ENCODE data around the gene ALDH1A1. TPM values are rescaled to one million over a fixed set of nuclear protein-coding genes. Genes with fewer than 3 reads are reported as not detected.

ALDH1A1 gene
- total RNA-seq, 2 donors from 2014 or later: 0.11 TPM; not detected in 1

GRCh38 chr9:72933730-72934665 lies 18.9 kb downstream of the ALDH1A1 start:
- Mint-ChIP-seq H3K36me3 (no peaks in the 10 kb centered on the region), H3K27ac (no peak overlapping the region), H3K9me3 (no peaks in the 10 kb centered on the region)
- ATAC-seq (no peak), DNase-seq (ENCODE audit: low spot score in 2 of 2) (no peak)

- no peak for DNase-seq (ENCODE audit: low spot score in 2 of 2)
- no peaks in the 10 kb centered on the region for H3K9me3 Mint-ChIP-seq
- no peak overlapping the region for H3K27ac Mint-ChIP-seq
- H3K36me3 Mint-ChIP-seq: no peaks in the 10 kb centered on the region
- no peak for ATAC-seq
Observed at GRCh38 chr9:72932619-72933018, 20.2 kb downstream of the ALDH1A1 start.

GRCh38 chr9:72931897-72932296 lies 21.0 kb downstream of the ALDH1A1 start:
- Mint-ChIP-seq H3K27ac (no peak overlapping the region), H3K36me3 (no peaks in the 10 kb centered on the region), H3K9me3 (no peaks in the 10 kb centered on the region)
- ATAC-seq (no peak), DNase-seq (ENCODE audit: low spot score in 2 of 2) (no peak)

- ATAC-seq: no peak
- H3K9me3 Mint-ChIP-seq: no peaks in the 10 kb centered on the region
- no peak overlapping the region for H3K27ac Mint-ChIP-seq
- no peaks in the 10 kb centered on the region for H3K36me3 Mint-ChIP-seq
- no peak for DNase-seq (ENCODE audit: low spot score in 2 of 2)
Observed at GRCh38 chr9:72931437-72931836, 21.4 kb downstream of the ALDH1A1 start.

GRCh38 chr9:72930828-72931227 lies 22.0 kb downstream of the ALDH1A1 start:
- ATAC-seq: no peak
- Mint-ChIP-seq H3K27ac (no peak overlapping the region), H3K36me3 (no peaks in the 10 kb centered on the region)

GRCh38 chr9:72929542-72929941 lies 23.3 kb downstream of the ALDH1A1 start:
- DNase-seq (ENCODE audit: low spot score in 2 of 2): no peak
- no peaks in the 10 kb centered on the region for H3K9me3 Mint-ChIP-seq
- no peak for ATAC-seq
- no peaks in the 10 kb centered on the region for H3K36me3 Mint-ChIP-seq
- H3K27ac Mint-ChIP-seq: no peak overlapping the region

More at GRCh38 chr9:72930828-72931227, 22.0 kb downstream of the ALDH1A1 start:
- no peak for DNase-seq (ENCODE audit: low spot score in 2 of 2)
- no peaks in the 10 kb centered on the region for H3K9me3 Mint-ChIP-seq

- Mint-ChIP-seq H3K9me3 (no peaks in the 10 kb centered on the region), H3K36me3 (no peaks in the 10 kb centered on the region), H3K27ac (no peak overlapping the region)
- no peak for DNase-seq (ENCODE audit: low spot score in 2 of 2)
- no peak for ATAC-seq
Observed at GRCh38 chr9:72928042-72928507, 24.8 kb downstream of the ALDH1A1 start.

GRCh38 chr9:72926506-72926905 lies 26.3 kb downstream of the ALDH1A1 start:
- Mint-ChIP-seq H3K27ac (no peak overlapping the region), H3K9me3 (no peaks in the 10 kb centered on the region), H3K36me3 (no peaks in the 10 kb centered on the region)
- ATAC-seq (no peak), DNase-seq (ENCODE audit: low spot score in 2 of 2) (no peak)

- no peak for DNase-seq (ENCODE audit: low spot score in 2 of 2)
- ATAC-seq: no peak
- Mint-ChIP-seq H3K36me3 (no peaks in the 10 kb centered on the region), H3K27ac (no peak overlapping the region), H3K9me3 (no peaks in the 10 kb centered on the region)
Observed at GRCh38 chr9:72925891-72926290, 27.0 kb downstream of the ALDH1A1 start.

GRCh38 chr9:72925126-72925789 lies 27.6 kb downstream of the ALDH1A1 start:
- Mint-ChIP-seq H3K36me3 (no peaks in the 10 kb centered on the region), H3K27ac (no peak overlapping the region), H3K9me3 (no peaks in the 10 kb centered on the region)
- DNase-seq (ENCODE audit: low spot score in 2 of 2): no peak
- ATAC-seq: no peak

GRCh38 chr9:72924154-72924790 lies 28.6 kb downstream of the ALDH1A1 start:
- H3K36me3 Mint-ChIP-seq: no peaks in the 10 kb centered on the region
- H3K27ac Mint-ChIP-seq: no peak overlapping the region
- H3K9me3 Mint-ChIP-seq: no peaks in the 10 kb centered on the region
- DNase-seq (ENCODE audit: low spot score in 2 of 2) (no peak), ATAC-seq (no peak)

GRCh38 chr9:72923077-72923476 lies 29.8 kb downstream of the ALDH1A1 start:
- Mint-ChIP-seq H3K9me3 (no peaks in the 10 kb centered on the region), H3K36me3 (no peaks in the 10 kb centered on the region), H3K27ac (no peak overlapping the region)
- no peak for DNase-seq (ENCODE audit: low spot score in 2 of 2)
- ATAC-seq: no peak

GRCh38 chr9:72921888-72922654 lies 30.8 kb downstream of the ALDH1A1 start:
- Mint-ChIP-seq H3K36me3 (no peaks in the 10 kb centered on the region), H3K27ac (no peak overlapping the region), H3K9me3 (no peaks in the 10 kb centered on the region)
- ATAC-seq (no peak), DNase-seq (ENCODE audit: low spot score in 2 of 2) (no peak)

GRCh38 chr9:72919246-72919945 lies 33.5 kb downstream of the ALDH1A1 start:
- Mint-ChIP-seq H3K27ac (no peak overlapping the region), H3K9me3 (no peaks in the 10 kb centered on the region), H3K36me3 (no peaks in the 10 kb centered on the region)
- ATAC-seq: no peak
- no peak for DNase-seq (ENCODE audit: low spot score in 2 of 2)

- DNase-seq (ENCODE audit: low spot score in 2 of 2) (no peak), ATAC-seq (no peak)
- Mint-ChIP-seq H3K36me3 (no peaks in the 10 kb centered on the region), H3K9me3 (no peaks in the 10 kb centered on the region), H3K27ac (no peak overlapping the region)
Observed at GRCh38 chr9:72917892-72918509, 34.9 kb downstream of the ALDH1A1 start.

- Mint-ChIP-seq H3K36me3 (no peaks in the 10 kb centered on the region), H3K9me3 (no peaks in the 10 kb centered on the region), H3K27ac (no peak overlapping the region)
- ATAC-seq (no peak), DNase-seq (ENCODE audit: low spot score in 2 of 2) (no peak)
Observed at GRCh38 chr9:72915659-72916058, 37.2 kb downstream of the ALDH1A1 start.
